NCI-H2029 (cell line): Measurements from ENCODE around the gene GPC5.
"Not testable (repeated sequence)": the region's sequence is repeated elsewhere in the genome, so short reads cannot be mapped to it uniquely, and the experiment has no call there.

Experiments
- DNase-seq: peaks from one replicate; lab custom pipeline; 2025; lab: John Stamatoyannopoulos, UW

GPC5 gene

DNA sequence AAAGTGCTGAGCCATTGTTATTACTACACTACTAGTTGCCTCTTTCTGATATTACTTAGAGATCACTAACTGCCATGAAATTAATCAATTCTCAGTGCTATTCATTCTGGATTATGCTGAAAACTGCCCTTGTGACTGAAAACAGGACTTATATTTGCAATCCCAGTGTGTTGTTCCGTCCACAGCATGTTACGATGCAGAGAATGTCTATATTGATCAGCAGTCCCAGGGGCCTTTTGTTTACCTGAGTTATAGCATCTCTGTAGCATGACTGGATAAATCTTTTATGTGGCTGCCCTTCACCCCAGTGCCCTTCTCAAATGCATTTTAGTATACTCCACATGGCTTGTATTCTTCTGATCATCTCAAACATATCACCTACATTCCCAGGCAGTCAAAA, 251.0 kb downstream of the GPC5 start:
- no peak for DNase-seq

DNA sequence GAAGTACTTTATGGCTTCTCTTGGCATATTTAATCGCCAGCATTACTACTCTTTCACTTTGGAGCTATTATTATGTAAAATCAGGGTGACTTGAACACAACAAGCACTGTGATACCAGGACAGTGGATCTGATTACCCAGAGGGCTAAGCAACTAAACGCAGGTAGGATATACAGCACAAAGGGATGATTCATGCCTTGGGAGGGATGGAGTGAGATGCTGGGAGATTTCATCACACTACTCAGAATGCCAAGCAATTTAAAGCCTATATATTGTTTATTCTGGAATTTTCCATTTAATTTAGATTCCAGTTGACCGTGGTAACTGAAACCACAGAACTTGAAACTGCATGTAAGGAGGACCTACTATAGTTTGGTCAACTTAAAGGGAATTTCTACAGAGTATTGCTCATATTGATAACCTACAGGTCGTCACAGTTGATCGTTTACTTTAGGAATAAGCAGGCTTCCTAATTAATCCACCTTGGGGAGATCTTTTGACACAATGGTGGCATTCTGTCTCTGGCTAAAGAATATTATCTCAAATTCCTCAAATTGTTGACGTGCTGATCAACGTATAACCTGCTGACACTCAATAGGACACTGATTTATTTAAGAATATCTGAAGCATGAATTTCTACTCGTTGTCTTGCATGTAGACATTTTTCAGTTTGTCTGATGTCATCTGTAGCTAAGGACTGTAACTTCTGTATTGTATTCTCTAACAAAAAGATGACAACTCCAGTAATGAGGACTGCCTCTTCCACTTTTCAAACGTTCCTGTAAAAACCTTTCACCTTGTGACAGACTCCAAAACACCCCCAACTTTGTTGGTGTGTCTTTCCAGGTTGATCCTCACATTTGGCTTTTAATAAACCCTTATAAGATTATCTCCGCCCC, 254.2 kb downstream of the GPC5 start:
- no peak for DNase-seq

DNA sequence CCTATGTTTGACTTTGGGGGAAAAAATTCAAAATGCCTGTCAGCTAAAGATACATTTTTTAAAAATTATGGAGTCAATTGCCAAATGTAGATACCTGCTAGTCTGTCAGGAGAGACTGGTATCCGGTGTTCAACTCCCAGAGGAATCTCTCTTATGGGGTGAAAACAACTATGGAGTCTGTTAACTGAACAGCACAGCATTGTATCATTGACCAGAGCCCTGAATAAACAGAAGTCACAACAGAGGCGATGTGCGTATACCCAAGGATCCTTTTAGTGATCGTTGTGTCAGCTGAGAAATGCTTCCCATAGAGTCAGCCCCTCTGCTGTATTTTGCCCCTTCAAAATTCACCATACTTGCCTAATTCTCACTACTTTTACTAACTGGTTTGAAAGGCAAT, 257.3 kb downstream of the GPC5 start:
- no peak for DNase-seq

DNA sequence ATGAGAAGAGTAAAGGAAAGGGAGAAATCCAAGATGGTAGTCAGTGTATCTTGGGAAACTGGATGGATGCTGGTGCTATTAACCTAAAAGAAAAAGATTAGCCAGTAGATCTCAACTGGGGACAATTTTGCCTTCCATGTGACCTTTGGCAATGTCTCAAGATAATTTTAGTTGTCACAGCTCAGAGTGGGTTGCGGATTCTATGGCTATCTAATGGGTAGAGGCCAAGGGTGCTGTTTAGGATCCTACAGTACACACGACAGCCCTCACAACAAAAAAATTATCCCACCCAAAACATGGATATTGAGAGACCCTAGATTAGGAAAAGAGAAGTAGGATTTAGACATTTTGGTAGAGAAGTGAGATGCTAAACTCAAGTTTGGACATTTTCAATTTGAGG, 258.9 kb downstream of the GPC5 start:
- no peak for DNase-seq

DNA sequence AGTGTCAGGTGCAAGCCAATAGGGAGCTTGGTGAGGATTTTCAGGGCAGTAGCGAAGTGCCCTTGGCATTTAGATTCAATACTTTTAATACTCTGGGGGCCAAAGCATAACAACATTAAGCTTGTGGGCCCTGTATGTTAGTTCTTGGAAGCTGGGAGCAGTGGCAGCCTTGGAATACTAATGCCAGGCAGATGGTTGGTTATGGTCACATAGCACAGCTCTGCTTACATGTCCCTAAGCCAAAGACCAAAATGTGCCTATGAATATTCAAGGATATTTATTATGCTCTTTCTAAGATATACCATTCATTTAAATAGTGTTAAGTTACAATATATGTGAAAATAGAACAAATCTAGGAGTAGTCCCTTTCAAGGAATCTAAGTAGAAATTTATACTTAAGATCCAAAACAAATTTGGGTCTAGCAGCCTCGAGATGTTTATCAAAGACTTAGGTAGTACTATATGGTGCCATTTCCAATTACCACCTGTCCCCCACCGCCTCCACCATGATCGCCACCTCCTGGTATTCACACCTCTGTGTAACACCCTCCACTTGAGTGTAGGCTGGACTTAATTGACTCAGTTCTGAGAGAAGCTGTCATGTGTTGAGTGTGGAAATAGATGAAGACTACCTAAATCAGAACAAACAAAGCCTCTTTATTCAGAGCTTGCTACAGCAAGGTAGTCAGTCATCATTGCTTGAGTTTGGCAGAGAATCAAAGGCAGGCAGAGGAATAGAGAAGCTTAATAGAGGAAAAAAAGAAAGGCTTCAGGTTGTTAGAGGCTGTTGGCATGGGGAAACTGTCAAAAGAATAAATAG, 261.0 kb downstream of the GPC5 start:
- peak; percentile 56 for DNase-seq

DNA sequence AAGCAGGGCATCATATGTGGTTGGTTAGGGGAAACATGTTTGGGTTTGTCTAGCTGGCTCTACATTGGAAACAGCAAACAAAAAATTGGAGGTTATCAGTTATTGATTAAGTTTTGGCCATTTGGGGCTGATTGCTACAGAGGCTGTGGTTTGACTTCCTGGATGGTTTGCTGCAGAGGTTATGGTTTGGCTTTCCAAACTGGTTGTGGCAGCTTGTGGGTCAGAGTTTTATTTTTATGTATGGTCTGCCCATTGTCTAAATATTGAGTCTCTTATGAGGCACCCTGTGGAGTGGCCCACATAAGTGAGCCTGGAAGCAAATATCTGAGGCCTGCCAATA, 261.6 kb downstream of the GPC5 start:
- DNase-seq = peak; percentile 29

DNA sequence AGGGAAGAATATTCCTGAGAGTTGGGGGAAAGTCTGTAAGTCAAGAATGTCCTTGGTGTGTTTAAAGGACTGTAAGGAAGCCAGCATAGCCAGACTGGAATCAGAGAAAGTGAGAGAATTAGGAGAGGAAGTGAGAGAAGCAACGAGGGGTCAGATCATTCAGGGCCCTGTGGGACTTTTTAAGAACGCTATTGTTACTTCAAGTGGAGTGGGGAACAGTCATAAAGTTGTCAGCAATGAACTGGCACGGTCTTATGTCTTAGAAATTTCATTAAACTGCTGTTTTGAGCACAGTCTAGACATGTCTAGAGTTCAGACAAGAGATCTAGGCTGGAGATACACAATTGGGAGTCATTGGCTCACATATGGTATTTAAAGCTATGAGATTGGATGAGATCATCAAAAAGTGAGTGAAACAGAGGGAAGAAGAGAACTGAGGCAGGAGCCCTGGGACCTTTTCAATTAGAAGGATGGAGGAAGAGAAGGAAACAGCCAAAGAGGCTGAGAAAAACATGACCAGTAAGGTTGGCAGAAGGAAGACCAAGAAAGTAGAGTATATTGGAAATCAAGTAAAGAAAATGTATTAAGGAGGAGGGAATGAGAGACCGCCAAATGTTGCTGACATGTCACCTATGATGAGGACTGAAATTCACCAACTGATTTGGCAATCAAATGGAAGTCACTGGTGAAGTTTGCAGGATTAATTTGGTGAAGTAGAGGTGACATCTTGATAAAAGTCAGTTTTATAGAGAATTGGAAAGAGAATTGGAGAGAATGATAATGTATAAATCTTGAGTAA, 263.5 kb downstream of the GPC5 start:
- no peak for DNase-seq

DNA sequence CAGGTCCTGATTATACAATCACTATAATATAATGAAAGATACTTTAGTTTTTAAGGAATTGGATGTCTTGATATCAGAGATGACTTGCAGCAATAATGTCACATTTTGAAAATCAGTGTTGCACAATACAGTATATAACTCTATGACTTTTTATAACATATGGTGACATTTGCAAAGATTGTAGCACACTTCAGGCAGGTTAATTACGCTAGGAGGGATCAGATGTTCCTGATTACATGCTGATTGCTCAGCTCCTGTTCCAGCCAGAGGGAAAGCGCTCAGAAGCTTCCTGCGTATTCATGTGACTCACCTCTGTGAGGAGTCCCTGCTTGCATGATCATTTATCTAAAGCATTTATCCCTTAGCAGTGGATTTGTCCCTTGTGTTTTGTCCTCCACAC, 265.6 kb downstream of the GPC5 start:
- no peak for DNase-seq

DNA sequence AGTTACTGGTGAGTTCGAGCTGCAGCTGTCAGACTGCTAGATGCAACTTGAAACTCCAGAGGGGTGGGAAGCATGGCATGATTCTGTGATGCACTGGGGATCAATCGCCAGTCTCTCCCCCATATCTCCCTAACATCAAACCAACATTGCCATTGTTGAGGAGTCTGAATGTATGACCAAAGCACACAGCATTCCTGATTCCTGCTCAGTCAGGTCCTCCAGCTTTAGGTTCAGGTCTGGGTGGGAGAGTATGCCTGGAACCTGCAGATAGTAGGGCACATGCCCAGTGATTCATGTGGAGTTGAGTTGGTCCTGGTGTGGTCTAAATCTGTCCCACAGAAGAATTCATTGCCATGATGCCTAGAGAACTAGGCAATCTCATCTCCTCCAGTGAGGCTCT, 269.1 kb downstream of the GPC5 start:
- no peak for DNase-seq

DNA sequence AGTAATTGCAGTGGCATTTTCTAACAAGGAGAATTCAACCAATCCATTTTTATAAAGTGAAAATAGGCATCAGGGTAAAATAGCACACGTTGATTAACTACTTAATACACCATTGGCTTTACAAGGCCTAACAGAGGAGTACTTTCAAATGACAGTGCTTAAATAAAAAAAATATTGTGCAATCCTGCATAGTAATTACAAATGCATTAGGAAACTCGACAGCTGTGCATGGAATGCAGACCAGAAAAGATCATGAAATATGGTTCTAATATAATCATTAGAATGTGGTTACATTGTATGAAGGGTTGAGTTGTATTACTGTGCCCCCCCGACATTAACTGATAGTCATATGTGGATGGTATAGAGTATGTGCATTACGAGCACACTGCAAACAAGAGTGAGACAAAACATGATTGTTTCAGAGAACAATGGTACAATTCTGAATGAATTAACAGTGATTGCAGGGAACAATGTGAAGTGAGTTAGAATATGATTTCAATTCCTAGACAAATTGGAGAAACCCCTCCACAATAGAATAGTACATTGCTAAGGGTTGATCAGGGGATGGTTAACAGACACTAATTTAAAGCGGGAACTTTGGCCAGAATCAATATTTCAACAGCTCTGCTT, 270.6 kb downstream of the GPC5 start:
- no peak for DNase-seq

DNA sequence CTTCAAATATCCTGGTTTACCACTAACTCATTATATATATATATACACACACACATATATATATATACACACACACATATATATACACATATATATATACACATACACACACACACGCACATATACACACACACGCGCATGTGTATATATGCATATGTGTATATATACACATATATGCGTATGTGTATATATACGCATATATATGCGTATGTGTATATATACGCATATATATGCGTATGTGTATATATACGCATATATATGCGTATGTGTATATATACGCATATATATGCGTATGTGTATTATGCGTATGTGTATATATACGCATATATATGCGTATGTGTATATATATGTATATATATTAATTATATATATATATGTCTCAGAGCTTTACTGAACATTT, 275.9 kb downstream of the GPC5 start:
- DNase-seq = not testable (repeated sequence)

DNA sequence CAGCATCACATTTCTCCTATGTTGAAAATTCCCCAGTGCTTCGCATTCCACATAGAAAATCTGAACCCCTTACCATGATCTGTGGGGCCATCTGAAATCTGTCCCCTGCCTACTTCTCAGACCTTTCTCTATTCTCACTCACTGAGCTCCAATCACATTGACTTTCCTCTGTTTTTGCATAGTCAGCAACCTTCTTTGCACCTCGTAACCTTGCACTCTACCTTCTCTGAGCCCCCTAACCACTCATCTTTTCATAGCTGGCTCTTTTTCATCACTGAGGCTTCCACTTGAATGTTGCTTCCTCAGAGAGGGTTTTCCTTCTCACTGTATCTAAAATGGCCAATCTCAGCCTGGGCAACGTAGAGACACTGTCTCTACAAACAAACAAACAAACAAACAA, 286.3 kb downstream of the GPC5 start:
- no peak for DNase-seq

DNA sequence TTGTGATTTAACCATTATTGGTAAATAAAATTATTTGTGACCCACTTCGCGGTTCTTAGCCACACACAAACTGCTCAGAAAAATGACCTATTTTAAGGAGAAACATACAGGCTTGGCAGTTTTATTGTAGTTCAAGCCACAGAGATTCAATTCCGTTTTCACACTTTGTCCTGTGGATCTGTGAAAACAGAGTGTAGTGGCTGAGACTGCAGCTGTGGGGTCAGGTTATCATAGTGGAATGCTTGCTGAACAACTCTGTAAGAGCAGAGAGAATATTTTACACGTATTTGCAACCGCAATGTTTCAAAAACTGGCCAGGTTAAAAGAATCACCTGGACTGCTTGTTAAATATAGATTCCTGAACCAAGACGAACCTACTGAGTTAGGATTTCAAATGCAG, 292.5 kb downstream of the GPC5 start:
- no peak for DNase-seq

DNA sequence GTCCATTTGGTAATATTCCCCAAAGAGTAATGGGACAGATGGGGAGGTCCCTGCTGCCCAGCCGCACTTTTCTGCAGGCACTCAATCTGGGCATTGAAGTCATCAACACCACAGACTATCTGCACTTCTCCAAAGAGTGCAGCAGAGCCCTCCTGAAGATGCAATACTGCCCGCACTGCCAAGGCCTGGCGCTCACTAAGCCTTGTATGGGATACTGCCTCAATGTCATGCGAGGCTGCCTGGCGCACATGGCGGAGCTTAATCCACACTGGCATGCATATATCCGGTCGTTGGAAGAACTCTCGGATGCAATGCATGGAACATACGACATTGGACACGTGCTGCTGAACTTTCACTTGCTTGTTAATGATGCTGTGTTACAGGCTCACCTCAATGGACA, 295.0 kb downstream of the GPC5 start:
- no peak for DNase-seq

DNA sequence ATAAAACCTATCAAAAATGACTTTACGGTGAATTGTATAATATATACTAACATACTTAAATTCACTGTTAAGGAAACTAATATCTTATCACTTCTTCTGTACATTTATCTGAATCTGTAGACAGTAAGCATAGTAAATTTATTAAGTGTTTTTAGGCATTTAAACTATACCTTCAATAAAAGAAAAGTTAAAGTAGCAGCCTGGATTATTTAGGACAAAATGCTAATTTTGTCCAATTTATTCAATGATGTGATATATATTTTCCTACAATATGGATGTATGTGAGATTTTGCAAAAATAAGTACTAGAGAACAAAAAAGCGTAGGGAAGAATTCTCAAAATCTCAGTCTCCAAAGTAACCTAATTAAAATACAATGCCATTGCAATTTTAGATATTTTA, 299.9 kb downstream of the GPC5 start:
- no peak for DNase-seq

DNA sequence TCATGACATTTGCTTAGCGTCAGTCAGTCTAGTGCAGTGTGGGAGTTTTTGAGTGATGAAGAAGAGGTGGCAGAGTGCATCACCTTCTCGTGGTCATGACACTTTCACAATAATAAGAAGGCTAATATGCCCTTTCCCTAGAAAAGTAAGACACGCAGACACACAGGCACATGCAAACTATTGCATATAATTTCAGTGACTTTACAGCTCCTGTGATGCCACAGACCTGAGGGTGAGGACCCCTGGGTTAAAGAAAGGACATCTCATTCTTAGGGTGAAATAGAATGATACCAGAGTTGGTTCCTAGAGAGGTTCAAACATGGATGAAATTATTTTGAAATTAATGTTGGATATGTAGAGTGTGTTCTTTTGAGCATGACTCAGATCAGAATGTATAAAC, 300.3 kb downstream of the GPC5 start:
- no peak for DNase-seq

DNA sequence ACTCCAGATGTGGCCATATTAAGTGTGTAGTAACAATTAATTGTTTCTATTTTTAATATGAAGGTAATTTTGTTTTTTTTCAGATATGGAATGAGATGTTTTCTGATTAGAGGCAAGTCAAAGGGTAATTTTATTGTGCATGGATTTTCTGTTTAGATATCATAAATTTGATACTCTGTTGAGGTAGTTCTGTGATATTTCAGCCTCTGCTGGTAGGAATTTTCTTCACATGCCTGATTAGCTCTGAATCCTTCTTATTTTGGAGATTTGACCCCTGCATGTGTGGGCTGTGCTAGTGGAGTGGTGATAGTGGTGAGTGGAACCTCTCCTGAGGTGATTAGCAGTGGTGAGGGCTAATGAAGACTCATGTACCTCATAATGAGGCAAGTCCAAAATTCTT, 301.4 kb downstream of the GPC5 start:
- no peak for DNase-seq

DNA sequence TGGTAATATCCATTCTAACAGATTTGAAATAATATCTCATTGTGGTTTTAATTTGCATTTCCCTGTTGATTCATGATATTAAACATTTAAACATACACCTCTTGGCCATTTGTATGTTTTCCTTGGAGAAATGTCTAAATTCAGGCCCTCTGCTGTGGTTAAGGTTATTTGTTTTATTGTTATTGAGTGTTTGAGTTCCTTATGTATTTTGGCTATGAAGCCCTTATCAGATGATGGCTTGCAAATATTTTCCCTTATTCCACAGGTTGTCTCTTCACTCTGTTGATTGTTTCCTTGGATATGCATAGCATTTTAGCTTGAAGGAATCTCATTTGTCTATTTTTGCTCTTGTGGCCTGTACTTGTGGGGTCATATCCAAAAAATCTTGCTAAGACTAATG, 303.6 kb downstream of the GPC5 start:
- DNase-seq = peak; percentile 71

DNA sequence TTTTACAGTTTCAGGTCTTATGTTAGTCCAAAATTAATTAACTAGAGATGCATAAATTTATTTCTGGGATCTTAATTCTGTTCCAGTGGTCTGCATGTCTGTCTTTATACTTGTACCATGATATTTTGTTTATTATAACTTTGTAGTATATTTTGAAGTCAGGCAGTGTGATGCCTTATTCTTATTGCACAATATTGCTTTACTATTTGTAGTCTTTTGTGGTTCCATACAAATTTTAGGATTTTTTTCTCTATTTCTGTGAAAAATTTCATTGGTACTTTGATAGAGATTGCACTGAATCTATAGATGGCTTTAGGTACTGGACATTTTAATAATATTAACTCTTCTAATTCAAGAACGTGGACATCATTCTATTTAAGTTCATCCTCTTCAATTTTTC, 304.0 kb downstream of the GPC5 start:
- DNase-seq = no peak

DNA sequence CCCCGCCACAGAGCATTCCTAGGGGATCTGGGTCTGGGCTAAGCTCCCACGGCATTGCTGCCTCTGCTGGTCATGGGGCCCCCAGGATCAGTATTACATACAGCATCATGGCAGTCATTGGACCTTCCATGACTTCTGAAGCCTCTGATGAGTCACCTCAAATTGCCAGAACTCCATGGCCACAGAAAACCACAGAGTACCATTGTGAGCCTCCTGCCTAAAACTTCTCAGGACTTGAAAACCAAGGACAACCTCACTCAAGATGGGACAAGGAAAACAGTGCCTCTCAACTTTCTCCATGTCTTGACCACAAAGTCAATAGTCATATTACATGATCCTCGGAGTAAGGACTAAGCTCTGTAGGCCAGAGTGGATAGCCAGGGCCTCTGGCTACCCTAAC, 306.0 kb downstream of the GPC5 start:
- DNase-seq = no peak

DNA sequence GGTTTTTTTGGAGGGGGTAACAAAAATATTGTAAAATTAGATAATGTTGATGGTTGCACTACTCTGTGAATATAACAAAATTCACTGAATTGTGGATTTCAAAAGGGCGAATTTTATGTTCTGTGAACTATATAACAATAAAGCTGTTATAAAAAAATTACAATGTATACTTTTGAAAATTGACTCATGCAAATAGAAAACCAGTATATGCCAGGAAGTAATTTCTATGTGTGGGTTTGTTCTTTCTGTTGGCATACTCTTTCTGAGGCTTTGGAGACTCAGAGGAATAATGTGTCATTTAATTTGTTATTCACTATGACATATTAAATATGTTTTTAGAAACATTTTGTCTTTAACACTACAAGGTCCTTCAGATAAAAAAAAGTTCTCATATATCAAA, 310.1 kb downstream of the GPC5 start:
- no peak for DNase-seq

DNA sequence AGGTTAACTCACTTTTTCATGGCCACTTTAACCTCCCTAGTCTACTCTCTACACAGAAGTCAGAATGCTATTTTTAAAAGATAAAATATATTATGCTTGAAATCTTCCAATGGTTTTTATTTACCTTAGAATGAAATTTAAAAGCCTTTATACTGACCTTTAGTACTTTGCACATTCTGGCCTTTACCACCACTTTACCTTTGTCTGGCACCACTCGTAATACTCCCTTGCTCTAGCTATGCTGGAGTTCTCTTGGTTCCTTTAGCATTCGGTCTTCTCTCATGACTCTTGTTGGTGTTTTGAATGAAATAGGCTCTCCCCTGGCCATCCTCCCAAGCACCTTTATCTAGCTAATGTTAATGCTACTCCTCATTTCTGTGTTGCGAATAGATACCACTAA, 310.8 kb downstream of the GPC5 start:
- no peak for DNase-seq
